HL-60 (cell line): ENCODE measurements around the gene RRP15.

Experiments used
- POLR2AphosphoS5 ChIP-seq: IDR thresholded peaks from 2 replicates; pipeline ENCODE4 v1.6.1; 2012; ENCODE audit warnings: low read depth
- SPI1 ChIP-seq: IDR thresholded peaks from 2 replicates; pipeline ENCODE4 v1.6.1; 2012; ENCODE audit warnings: low read depth, mild to moderate bottlenecking, borderline replicate concordance
- TF ChIP-seq, protein P1 (sequence below): IDR thresholded peaks from one replicate; pipeline ENCODE4 v1.5.1; 2011; ENCODE audit warnings: low read length, control low read depth, inconsistent platforms; ENCODE audit not compliant: insufficient read depth
- TF ChIP-seq, protein P2 (sequence below): IDR thresholded peaks from 2 replicates; pipeline ENCODE4 v1.6.1; 2012; ENCODE audit warnings: low read depth; ENCODE audit not compliant: insufficient replicate concordance

DNA sequence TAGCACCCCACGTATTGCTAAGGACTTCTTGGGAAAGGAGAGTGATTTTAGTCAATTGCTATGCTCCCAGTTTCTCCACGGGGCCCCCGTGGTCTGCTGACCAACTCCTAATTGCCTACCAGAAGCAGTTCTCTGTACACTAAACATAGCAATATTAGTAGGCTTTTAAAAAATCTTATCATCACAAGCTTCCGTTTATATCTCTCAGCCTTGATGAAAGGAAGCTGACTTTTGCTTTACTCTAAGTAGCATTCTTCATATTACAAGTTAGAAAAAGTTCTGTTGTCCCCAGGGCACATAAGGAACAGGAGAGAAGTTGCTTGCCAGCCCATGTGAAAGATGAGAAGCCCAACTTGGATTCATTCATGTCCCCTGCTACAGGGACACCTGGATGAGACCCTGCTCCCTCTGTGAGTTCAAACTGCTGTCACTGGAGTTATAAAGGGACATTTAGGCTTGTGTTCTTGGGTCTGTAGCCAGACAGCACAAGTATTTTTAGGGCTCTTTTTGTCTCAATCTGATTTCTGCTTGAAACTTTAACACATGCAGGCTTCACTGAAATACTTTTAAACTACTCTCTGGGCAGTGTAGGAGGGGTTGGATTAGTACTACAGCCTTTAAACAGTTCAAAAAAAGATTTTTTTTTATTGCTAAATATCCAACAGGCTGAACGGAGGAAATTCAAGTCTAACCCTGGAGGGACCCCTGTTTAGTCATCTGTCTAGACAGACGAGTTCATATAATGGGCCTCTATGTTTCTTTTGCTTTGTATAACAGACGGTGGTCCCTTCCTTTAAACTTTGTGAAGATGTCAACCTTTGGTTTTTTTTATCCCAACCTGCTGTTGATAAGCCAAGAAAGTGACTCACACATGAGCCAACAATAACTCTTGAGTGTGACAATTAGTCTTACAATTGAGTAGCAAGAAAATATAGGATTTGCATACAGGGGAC is 89.6 kb downstream of the RRP15 start:
- TF ChIP-seq SPI1 (no peak), POLR2AphosphoS5 (no peak)
- TF ChIP-seq, protein P1, sequence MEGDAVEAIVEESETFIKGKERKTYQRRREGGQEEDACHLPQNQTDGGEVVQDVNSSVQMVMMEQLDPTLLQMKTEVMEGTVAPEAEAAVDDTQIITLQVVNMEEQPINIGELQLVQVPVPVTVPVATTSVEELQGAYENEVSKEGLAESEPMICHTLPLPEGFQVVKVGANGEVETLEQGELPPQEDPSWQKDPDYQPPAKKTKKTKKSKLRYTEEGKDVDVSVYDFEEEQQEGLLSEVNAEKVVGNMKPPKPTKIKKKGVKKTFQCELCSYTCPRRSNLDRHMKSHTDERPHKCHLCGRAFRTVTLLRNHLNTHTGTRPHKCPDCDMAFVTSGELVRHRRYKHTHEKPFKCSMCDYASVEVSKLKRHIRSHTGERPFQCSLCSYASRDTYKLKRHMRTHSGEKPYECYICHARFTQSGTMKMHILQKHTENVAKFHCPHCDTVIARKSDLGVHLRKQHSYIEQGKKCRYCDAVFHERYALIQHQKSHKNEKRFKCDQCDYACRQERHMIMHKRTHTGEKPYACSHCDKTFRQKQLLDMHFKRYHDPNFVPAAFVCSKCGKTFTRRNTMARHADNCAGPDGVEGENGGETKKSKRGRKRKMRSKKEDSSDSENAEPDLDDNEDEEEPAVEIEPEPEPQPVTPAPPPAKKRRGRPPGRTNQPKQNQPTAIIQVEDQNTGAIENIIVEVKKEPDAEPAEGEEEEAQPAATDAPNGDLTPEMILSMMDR: no peak
- TF ChIP-seq, protein P2, sequence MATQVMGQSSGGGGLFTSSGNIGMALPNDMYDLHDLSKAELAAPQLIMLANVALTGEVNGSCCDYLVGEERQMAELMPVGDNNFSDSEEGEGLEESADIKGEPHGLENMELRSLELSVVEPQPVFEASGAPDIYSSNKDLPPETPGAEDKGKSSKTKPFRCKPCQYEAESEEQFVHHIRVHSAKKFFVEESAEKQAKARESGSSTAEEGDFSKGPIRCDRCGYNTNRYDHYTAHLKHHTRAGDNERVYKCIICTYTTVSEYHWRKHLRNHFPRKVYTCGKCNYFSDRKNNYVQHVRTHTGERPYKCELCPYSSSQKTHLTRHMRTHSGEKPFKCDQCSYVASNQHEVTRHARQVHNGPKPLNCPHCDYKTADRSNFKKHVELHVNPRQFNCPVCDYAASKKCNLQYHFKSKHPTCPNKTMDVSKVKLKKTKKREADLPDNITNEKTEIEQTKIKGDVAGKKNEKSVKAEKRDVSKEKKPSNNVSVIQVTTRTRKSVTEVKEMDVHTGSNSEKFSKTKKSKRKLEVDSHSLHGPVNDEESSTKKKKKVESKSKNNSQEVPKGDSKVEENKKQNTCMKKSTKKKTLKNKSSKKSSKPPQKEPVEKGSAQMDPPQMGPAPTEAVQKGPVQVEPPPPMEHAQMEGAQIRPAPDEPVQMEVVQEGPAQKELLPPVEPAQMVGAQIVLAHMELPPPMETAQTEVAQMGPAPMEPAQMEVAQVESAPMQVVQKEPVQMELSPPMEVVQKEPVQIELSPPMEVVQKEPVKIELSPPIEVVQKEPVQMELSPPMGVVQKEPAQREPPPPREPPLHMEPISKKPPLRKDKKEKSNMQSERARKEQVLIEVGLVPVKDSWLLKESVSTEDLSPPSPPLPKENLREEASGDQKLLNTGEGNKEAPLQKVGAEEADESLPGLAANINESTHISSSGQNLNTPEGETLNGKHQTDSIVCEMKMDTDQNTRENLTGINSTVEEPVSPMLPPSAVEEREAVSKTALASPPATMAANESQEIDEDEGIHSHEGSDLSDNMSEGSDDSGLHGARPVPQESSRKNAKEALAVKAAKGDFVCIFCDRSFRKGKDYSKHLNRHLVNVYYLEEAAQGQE: no peak
